Endothelial cell of hepatic sinusoid (primary cell): ENCODE data around the gene EXOC3L1.

Experiments used
- in situ Hi-C: cut with HindIII; loops from 2 replicates; pipeline ENCODE4 v1.10.0; 2017; ENCODE audit warnings: low sequenced_read_pairs

EXOC3L1 gene

GRCh38 chr16:67183627-67184452 lies 6.1 kb downstream of the EXOC3L1 start, which contains the start of gene MATCAP1:
TSS of gene MATCAP1 (minus strand) at chr16:67183963. CDS start at chr16:67180610, 3,353 bp downstream.
- in situ Hi-C loops, result no loop called here

GRCh38 chr16:67183284-67183626 lies 6.7 kb downstream of the EXOC3L1 start:
- in situ Hi-C loops, result no loop called here

GRCh38 chr16:67182288-67182687 lies 7.6 kb downstream of the EXOC3L1 start:
- in situ Hi-C loops, result no loop called here

- in situ Hi-C loops, result no loop called here
Measured at GRCh38 chr16:67181346-67181745, 8.6 kb downstream of the EXOC3L1 start.

GRCh38 chr16:67180166-67180565 lies 9.8 kb downstream of the EXOC3L1 start:
- in situ Hi-C loops, result no loop called here

GRCh38 chr16:67179421-67180080 lies 10.4 kb downstream of the EXOC3L1 start:
- in situ Hi-C loops, result no loop called here

GRCh38 chr16:67177743-67178699 lies 11.9 kb downstream of the EXOC3L1 start:
- in situ Hi-C loops, result no loop called here

GRCh38 chr16:67176662-67177061 lies 13.3 kb downstream of the EXOC3L1 start:
- in situ Hi-C loops, result no loop called here

GRCh38 chr16:67174706-67175231 lies 15.2 kb downstream of the EXOC3L1 start:
- in situ Hi-C loops, result no loop called here

- in situ Hi-C loops, result no loop called here
Measured at GRCh38 chr16:67173808-67174705, 15.9 kb downstream of the EXOC3L1 start.

- in situ Hi-C loops, result no loop called here
Measured at GRCh38 chr16:67173323-67173722, 16.6 kb downstream of the EXOC3L1 start.

- in situ Hi-C loops, result no loop called here
Measured at GRCh38 chr16:67170949-67171649, 18.8 kb downstream of the EXOC3L1 start.

GRCh38 chr16:67170168-67170948 lies 19.6 kb downstream of the EXOC3L1 start, which contains the start of gene NOL3:
TSS of gene NOL3 (plus strand) at chr16:67170538.
- in situ Hi-C loops, result no loop called here

- in situ Hi-C loops, result loop anchor here (5.0 kb wide), 1 partner anchor 68 kb away; no protein-coding TSS in a partner anchor
Measured at GRCh38 chr16:67169642-67170167, 20.2 kb downstream of the EXOC3L1 start.

- in situ Hi-C loops, result loop anchor here (5.0 kb wide), 1 partner anchor 68 kb away; no protein-coding TSS in a partner anchor
Measured at GRCh38 chr16:67169011-67169451, 20.9 kb downstream of the EXOC3L1 start.

GRCh38 chr16:67167588-67167987 lies 22.3 kb downstream of the EXOC3L1 start:
- in situ Hi-C loops, result loop anchor here (5.0 kb wide), 1 partner anchor 70 kb away; no protein-coding TSS in a partner anchor

- in situ Hi-C loops, result loop anchor here (5.0 kb wide), 1 partner anchor 71 kb away; no protein-coding TSS in a partner anchor
Measured at GRCh38 chr16:67166598-67167168, 23.3 kb downstream of the EXOC3L1 start.
